Measurements from ENCODE around the gene NIT1. TPM values are rescaled to one million over a fixed set of nuclear protein-coding genes. Genes with fewer than 3 reads are reported as not detected.
A peak's percentile ranks its signal among the peaks of the same experiment; 100 is the strongest.

NIT1 gene
- total RNA-seq, 1 experiment from 2014 or later = 26.8 TPM

DNA sequence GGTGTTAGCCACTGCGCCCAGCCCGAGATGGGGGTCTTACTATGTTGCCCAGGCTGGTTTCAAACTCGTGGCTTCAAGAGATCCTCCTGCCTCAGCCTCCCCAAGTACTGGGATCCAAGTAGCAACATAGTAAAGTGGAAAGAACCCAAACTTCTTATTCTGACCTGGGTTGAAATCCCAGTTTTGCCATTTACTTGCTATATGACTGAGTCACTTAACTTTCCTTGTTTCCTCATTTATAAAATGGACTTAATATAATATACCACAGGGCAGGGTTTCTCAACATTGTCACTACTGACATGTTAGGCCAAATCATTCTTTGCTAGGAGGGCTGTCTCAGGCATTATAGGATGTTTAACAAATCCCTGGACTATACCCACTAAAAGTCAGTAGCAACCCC, 6.8 kb upstream of the NIT1 start:
- intact Hi-C loops (cut with micrococcal nuclease; ENCODE audit: unreplicated experiment) = no loop called here
- no peaks in the 10 kb centered on the region for H3K9me2 ChIP-seq (ENCODE audit: insufficient read depth)
- no peak for DNase-seq
- H3K4me1 ChIP-seq (replicated peaks; ENCODE audit: insufficient read depth) = peaks cover 27% of the 10 kb centered on the region
- H3K36me3 ChIP-seq (ENCODE audit: low read depth) = peaks cover 18% of the 10 kb centered on the region
- no peaks in the 10 kb centered on the region for H3K9me3 ChIP-seq (ENCODE audit: insufficient read depth, low read depth)
- POLR2A ChIA-PET (ENCODE audit: unreplicated experiment) = no interaction called here
- H3K4me2 ChIP-seq = no peak overlapping the region
- H3K79me2 ChIP-seq (ENCODE audit: low read depth) = peaks cover 88% of the 10 kb centered on the region
- peaks cover 18% of the 10 kb centered on the region for H3F3A ChIP-seq (ENCODE audit: insufficient read depth, low read depth)
- CTCF ChIA-PET = no interaction called here
- no peak overlapping the region for H3K27ac ChIP-seq
- H3K4me3 ChIP-seq = no peak overlapping the region
- H4K20me1 ChIP-seq (ENCODE audit: insufficient read depth) = peaks cover 42% of the 10 kb centered on the region
- no peaks in the 10 kb centered on the region for H3K27me3 ChIP-seq (ENCODE audit: insufficient read depth, low read depth)
- H2AFZ ChIP-seq = no peak overlapping the region
- TF ChIP-seq EZH2 (IDR thresholded peaks at IDR 0.05; ENCODE audit: low read depth) (no peak), CTCF (conservative IDR thresholded peaks at IDR 0.05) (no peak)
- no TSS peak for BruUV-seq (replicated peaks)

- TF ChIP-seq EZH2 (IDR thresholded peaks at IDR 0.05; ENCODE audit: low read depth) (no peak), CTCF (conservative IDR thresholded peaks at IDR 0.05) (no peak)
- Histone ChIP-seq H3K36me3 (ENCODE audit: low read depth) (peaks cover 15% of the 10 kb centered on the region; the same call in 1 of the 2 replicates), H4K20me1 (ENCODE audit: insufficient read depth) (peaks cover 38% of the 10 kb centered on the region), H2AFZ (no peak overlapping the region), H3K27me3 (ENCODE audit: insufficient read depth, low read depth) (no peaks in the 10 kb centered on the region), H3K4me2 (no peak overlapping the region), H3F3A (ENCODE audit: insufficient read depth, low read depth) (peaks cover 22% of the 10 kb centered on the region), H3K4me3 (no peak overlapping the region), H3K9me3 (ENCODE audit: insufficient read depth, low read depth) (no peaks in the 10 kb centered on the region), H3K4me1 (replicated peaks; ENCODE audit: insufficient read depth) (peaks cover 31% of the 10 kb centered on the region), H3K79me2 (ENCODE audit: low read depth) (peaks cover 88% of the 10 kb centered on the region), H3K27ac (no peak overlapping the region), H3K9me2 (ENCODE audit: insufficient read depth) (no peaks in the 10 kb centered on the region)
- ChIA-PET POLR2A (ENCODE audit: unreplicated experiment) (no interaction called here), CTCF (no interaction called here)
- BruUV-seq (replicated peaks) = no TSS peak
- no peak for DNase-seq
- intact Hi-C loops (cut with micrococcal nuclease; ENCODE audit: unreplicated experiment) = no loop called here
These were observed 6.4 kb upstream of the NIT1 start for GRCh38 chr1:161111527-161111926.

DNA sequence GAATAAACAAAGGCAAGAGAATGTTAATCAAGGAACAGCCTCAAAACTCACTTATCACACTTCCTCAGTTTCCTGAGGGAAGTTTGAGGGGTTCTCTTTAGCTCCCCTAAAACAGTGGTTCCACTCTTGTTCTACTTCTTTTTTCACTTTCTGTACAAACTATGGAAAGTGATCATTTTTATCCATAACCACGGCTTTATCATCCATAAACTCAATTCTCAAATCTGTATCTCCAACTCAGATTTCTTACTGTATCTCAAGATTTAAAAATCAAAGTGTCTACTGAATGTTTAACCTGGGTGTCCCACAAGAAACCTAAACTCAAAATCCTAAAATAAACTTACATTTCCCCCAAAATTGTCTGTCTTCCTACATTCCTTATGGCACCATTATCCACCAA, 4.0 kb upstream of the NIT1 start:
- Histone ChIP-seq H3K4me1 (replicated peaks; ENCODE audit: insufficient read depth) (peaks cover 41% of the 10 kb centered on the region), H3K27me3 (ENCODE audit: insufficient read depth, low read depth) (no peaks in the 10 kb centered on the region), H3K9me2 (ENCODE audit: insufficient read depth) (no peaks in the 10 kb centered on the region), H4K20me1 (ENCODE audit: insufficient read depth) (peaks cover 24% of the 10 kb centered on the region), H2AFZ (no peak overlapping the region), H3K27ac (peak overlapping the region; percentile 81), H3F3A (ENCODE audit: insufficient read depth, low read depth) (peaks cover 40% of the 10 kb centered on the region), H3K79me2 (ENCODE audit: low read depth) (peaks cover 87% of the 10 kb centered on the region), H3K4me3 (no peak overlapping the region), H3K9me3 (ENCODE audit: insufficient read depth, low read depth) (no peaks in the 10 kb centered on the region), H3K4me2 (peak overlapping the region; percentile 17; the same call in 1 of the 2 replicates), H3K36me3 (ENCODE audit: low read depth) (peaks cover 11% of the 10 kb centered on the region; the same call in 1 of the 2 replicates)
- CTCF ChIA-PET = no interaction called here
- BruUV-seq (replicated peaks) = no TSS peak
- intact Hi-C loops (cut with micrococcal nuclease; ENCODE audit: unreplicated experiment) = no loop called here
- DNase-seq = no peak
- POLR2A ChIA-PET (ENCODE audit: unreplicated experiment) = no interaction called here
- TF ChIP-seq CTCF (conservative IDR thresholded peaks at IDR 0.05) = no peak
- no peak for TF ChIP-seq EZH2 (IDR thresholded peaks at IDR 0.05; ENCODE audit: low read depth)

All from PC-9 (cell line).